ENCODE results near the gene TNS4. TPM values are rescaled to one million over a fixed set of nuclear protein-coding genes. Genes with fewer than 3 reads are reported as not detected.

Gene TNS4
- total RNA-seq, 1 donor from 2014 or later: not detected

DNA sequence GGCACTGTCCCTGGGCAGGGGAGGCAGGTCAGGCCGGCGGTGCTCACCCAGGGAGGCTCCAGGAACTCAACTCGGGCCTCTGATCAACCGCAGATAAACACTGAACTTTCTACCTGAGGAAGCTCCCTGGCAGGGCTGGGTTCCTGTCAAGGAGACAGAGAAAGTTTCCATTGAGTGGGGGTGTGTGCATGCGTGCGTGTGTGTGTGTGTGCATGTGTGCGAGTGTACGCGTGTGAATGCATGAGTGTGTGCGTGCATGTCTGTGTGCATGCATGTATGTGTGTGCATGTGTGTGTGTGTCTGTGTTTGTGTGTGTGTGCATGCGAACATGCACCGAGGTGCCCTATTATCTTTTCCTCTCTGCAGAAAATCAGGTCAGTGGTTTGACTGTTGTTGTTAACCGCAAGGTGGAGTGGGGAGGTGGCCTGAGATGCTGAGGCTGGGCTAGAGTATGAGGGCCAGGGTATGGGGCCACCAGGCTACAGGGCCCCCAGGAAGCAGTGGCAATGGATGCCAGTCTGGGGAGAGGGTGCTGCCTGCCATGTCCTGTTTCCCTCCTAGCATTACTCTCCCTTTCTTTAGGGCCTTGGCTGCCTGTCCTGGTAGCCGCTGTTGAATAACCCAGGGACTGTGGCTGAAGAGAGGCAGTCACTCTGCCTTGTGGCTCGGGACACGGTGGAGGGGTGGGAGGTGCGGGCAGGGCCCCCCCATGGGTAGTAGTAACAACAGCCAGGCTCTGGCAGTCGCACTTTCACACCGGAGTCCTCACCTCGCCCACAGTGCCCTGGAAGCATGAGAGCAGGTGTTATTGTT lies 39.8 kb upstream of the TNS4 start:
- Histone ChIP-seq H3K27ac (no peak overlapping the region), H3K9ac (no peak overlapping the region), H3K27me3 (no peaks in the 10 kb centered on the region), H4K20me1 (ENCODE audit: low read depth) (no peaks in the 10 kb centered on the region), H3F3A (ENCODE audit: low read depth) (no peaks in the 10 kb centered on the region), H3K4me1 (no peaks in the 10 kb centered on the region), H3K4me2 (no peak overlapping the region), H2AFZ (replicated peaks) (no peak overlapping the region), H3K9me3 (ENCODE audit: low read depth) (no peaks in the 10 kb centered on the region), H3K36me3 (no peaks in the 10 kb centered on the region), H3K79me2 (ENCODE audit: low read depth) (no peaks in the 10 kb centered on the region), H3K4me3 (no peak overlapping the region)
- H3K9me3 Mint-ChIP-seq: no peaks in the 10 kb centered on the region
- H3K36me3 Mint-ChIP-seq: no peaks in the 10 kb centered on the region
- H3K4me3 Mint-ChIP-seq: no peak overlapping the region
- H3K4me1 Mint-ChIP-seq: peaks cover 26% of the 10 kb centered on the region
- peaks cover 15% of the 10 kb centered on the region for H3K27me3 Mint-ChIP-seq (ENCODE audit: insufficient read depth, low read depth)
- TF ChIP-seq, protein P1, sequence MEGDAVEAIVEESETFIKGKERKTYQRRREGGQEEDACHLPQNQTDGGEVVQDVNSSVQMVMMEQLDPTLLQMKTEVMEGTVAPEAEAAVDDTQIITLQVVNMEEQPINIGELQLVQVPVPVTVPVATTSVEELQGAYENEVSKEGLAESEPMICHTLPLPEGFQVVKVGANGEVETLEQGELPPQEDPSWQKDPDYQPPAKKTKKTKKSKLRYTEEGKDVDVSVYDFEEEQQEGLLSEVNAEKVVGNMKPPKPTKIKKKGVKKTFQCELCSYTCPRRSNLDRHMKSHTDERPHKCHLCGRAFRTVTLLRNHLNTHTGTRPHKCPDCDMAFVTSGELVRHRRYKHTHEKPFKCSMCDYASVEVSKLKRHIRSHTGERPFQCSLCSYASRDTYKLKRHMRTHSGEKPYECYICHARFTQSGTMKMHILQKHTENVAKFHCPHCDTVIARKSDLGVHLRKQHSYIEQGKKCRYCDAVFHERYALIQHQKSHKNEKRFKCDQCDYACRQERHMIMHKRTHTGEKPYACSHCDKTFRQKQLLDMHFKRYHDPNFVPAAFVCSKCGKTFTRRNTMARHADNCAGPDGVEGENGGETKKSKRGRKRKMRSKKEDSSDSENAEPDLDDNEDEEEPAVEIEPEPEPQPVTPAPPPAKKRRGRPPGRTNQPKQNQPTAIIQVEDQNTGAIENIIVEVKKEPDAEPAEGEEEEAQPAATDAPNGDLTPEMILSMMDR (IDR thresholded peaks at IDR 0.05): no peak
- TF ChIP-seq EZH2phosphoT487 (IDR thresholded peaks at IDR 0.05): no peak
- no peak for TF ChIP-seq EZH2 (IDR thresholded peaks at IDR 0.05)
- DNase-seq (ENCODE audit: low spot score): no peak
- H3K27ac Mint-ChIP-seq: peak overlapping the region; percentile 14

GRCh38 chr17:40540448-40540847 lies 39.0 kb upstream of the TNS4 start:
- Mint-ChIP-seq H3K9me3 (no peaks in the 10 kb centered on the region), H3K27me3 (ENCODE audit: insufficient read depth, low read depth) (peaks cover 15% of the 10 kb centered on the region)
- no peaks in the 10 kb centered on the region for H4K20me1 ChIP-seq (ENCODE audit: low read depth)

GRCh38 chr17:40539711-40540411 lies 38.4 kb upstream of the TNS4 start:
- Histone ChIP-seq H3K4me3 (no peak overlapping the region), H3F3A (ENCODE audit: low read depth) (no peaks in the 10 kb centered on the region), H4K20me1 (ENCODE audit: low read depth) (no peaks in the 10 kb centered on the region), H2AFZ (replicated peaks) (no peak overlapping the region), H3K4me1 (no peaks in the 10 kb centered on the region), H3K79me2 (ENCODE audit: low read depth) (no peaks in the 10 kb centered on the region), H3K9me3 (ENCODE audit: low read depth) (no peaks in the 10 kb centered on the region), H3K27me3 (no peaks in the 10 kb centered on the region), H3K36me3 (no peaks in the 10 kb centered on the region), H3K27ac (no peak overlapping the region), H3K9ac (no peak overlapping the region), H3K4me2 (no peak overlapping the region)
- Mint-ChIP-seq H3K27me3 (ENCODE audit: insufficient read depth, low read depth) (peaks cover 11% of the 10 kb centered on the region), H3K4me1 (peaks cover 23% of the 10 kb centered on the region), H3K9me3 (no peaks in the 10 kb centered on the region), H3K4me3 (no peak overlapping the region), H3K27ac (no peak overlapping the region), H3K36me3 (no peaks in the 10 kb centered on the region)
- TF ChIP-seq, protein P1 (IDR thresholded peaks at IDR 0.05): no peak
- TF ChIP-seq EZH2phosphoT487 (IDR thresholded peaks at IDR 0.05) (no peak), EZH2 (IDR thresholded peaks at IDR 0.05) (no peak)
- DNase-seq (ENCODE audit: low spot score): no peak

More at GRCh38 chr17:40540448-40540847, 39.0 kb upstream of the TNS4 start:
- no peak overlapping the region for H2AFZ ChIP-seq (replicated peaks)
- no peak for DNase-seq (ENCODE audit: low spot score)
- no peak overlapping the region for H3K4me2 ChIP-seq
- no peaks in the 10 kb centered on the region for H3K36me3 ChIP-seq
- H3K4me1 ChIP-seq: no peaks in the 10 kb centered on the region
- Mint-ChIP-seq H3K4me1 (peaks cover 25% of the 10 kb centered on the region), H3K4me3 (no peak overlapping the region), H3K36me3 (no peaks in the 10 kb centered on the region), H3K27ac (no peak overlapping the region)
- no peak overlapping the region for H3K4me3 ChIP-seq
- H3K9me3 ChIP-seq (ENCODE audit: low read depth): no peaks in the 10 kb centered on the region
- H3K27me3 ChIP-seq: no peaks in the 10 kb centered on the region
- H3K9ac ChIP-seq: no peak overlapping the region
- no peaks in the 10 kb centered on the region for H3K79me2 ChIP-seq (ENCODE audit: low read depth)
- H3K27ac ChIP-seq: no peak overlapping the region
- TF ChIP-seq, protein P1 (IDR thresholded peaks at IDR 0.05): no peak
- TF ChIP-seq EZH2phosphoT487 (IDR thresholded peaks at IDR 0.05): no peak
- TF ChIP-seq EZH2 (IDR thresholded peaks at IDR 0.05): no peak
- no peaks in the 10 kb centered on the region for H3F3A ChIP-seq (ENCODE audit: low read depth)
